ENCODE measurements around the gene NAXD.
"Not testable (repeated sequence)": the region's sequence is repeated elsewhere in the genome, so short reads cannot be mapped to it uniquely, and the experiment has no call there.

Gene NAXD

GRCh38 chr13:110628952-110629701, 13.8 kb downstream of the NAXD start:
- DNase-seq = no peak

GRCh38 chr13:110629735-110630134, 14.4 kb downstream of the NAXD start:
- DNase-seq = peak in 1 of 2 donors; percentile 46

GRCh38 chr13:110630566-110631119, 15.3 kb downstream of the NAXD start:
- no peak for DNase-seq

- DNase-seq = not testable (repeated sequence)
Observed at GRCh38 chr13:110632255-110632654, 16.9 kb downstream of the NAXD start.

GRCh38 chr13:110633776-110634175, 18.4 kb downstream of the NAXD start:
- no peak for DNase-seq

GRCh38 chr13:110634558-110634957, 19.2 kb downstream of the NAXD start:
- no peak for DNase-seq

GRCh38 chr13:110635405-110636002, 20.2 kb downstream of the NAXD start:
- DNase-seq = no peak

GRCh38 chr13:110636053-110636475, 20.7 kb downstream of the NAXD start:
- no peak for DNase-seq

- DNase-seq = no peak
Observed at GRCh38 chr13:110636701-110637201, 21.4 kb downstream of the NAXD start.

- no peak for DNase-seq
Observed at GRCh38 chr13:110637275-110637674, 21.9 kb downstream of the NAXD start.

- no peak for DNase-seq
Observed at GRCh38 chr13:110637747-110638146, 22.4 kb downstream of the NAXD start.

- DNase-seq = no peak
Observed at GRCh38 chr13:110638257-110638656, 22.9 kb downstream of the NAXD start.

- no peak for DNase-seq
Observed at GRCh38 chr13:110638814-110639806, 23.8 kb downstream of the NAXD start.

- no peak for DNase-seq
Observed at GRCh38 chr13:110639935-110640334, 24.6 kb downstream of the NAXD start.

GRCh38 chr13:110640591-110641029, 25.3 kb downstream of the NAXD start:
- DNase-seq = no peak

GRCh38 chr13:110641055-110642015, 26.0 kb downstream of the NAXD start:
- no peak for DNase-seq

GRCh38 chr13:110642291-110642981, 27.1 kb downstream of the NAXD start:
- DNase-seq = no peak

GRCh38 chr13:110643324-110643723, 28.0 kb downstream of the NAXD start:
- DNase-seq = no peak

- no peak for DNase-seq
Observed at GRCh38 chr13:110643768-110644421, 28.6 kb downstream of the NAXD start.

GRCh38 chr13:110644892-110645521, 29.7 kb downstream of the NAXD start:
- peak; percentile 64 to 77 for DNase-seq
